Heart right ventricle (tissue), 16 donors: Measurements from ENCODE around the gene FBXL2. TPM values are rescaled to one million over a fixed set of nuclear protein-coding genes. Genes with fewer than 3 reads are reported as not detected.

Experiments
- ATAC-seq, 8 donors: fragments of 200-7000 bp; cut with Tn5 transposase; one replicate each; pipeline ENCODE4 v1.9.1; 2020; ENCODE audit warnings: mild to moderate bottlenecking in 8 of 8, moderate library complexity in 8 of 8, moderate number of reproducible peaks in 1 of 8
- DNase-seq, 2 donors: peaks; one replicate each; pipeline ENCODE4 v3.0.0-alpha.2; 2020
- H3K27ac ChIP-seq, 10 donors: fragments of 200-600 bp; sonication (generic) in 2 of 10; one replicate each; pipeline versions ENCODE4 v1.5.0 to v1.8.0; 2020 to 2022; ENCODE audit warnings: mild to moderate bottlenecking in 3 of 10
- H3K27me3 ChIP-seq, 7 donors: fragments of 200-600 bp; one replicate each; pipeline ENCODE4 v1.8.0; 2021 to 2022; ENCODE audit warnings: mild to moderate bottlenecking in 2 of 7
- H3K36me3 ChIP-seq, 9 donors: fragments of 200-600 bp; sonication (generic) in 1 of 9; one replicate each; pipeline versions ENCODE4 v1.5.0 to v1.8.0; 2020 to 2022; ENCODE audit warnings: mild to moderate bottlenecking in 2 of 9
- H3K4me1 ChIP-seq, 9 donors: fragments of 200-600 bp; sonication (generic) in 1 of 9; one replicate each; pipeline versions ENCODE4 v1.5.0 to v1.8.0; 2020 to 2022; ENCODE audit warnings: mild to moderate bottlenecking in 4 of 9
- H3K4me3 ChIP-seq, 10 donors: fragments of 200-600 bp; sonication (generic) in 2 of 10; one replicate each; pipeline versions ENCODE4 v1.5.0 to v1.8.0; 2020 to 2022; ENCODE audit warnings: mild to moderate bottlenecking in 7 of 10, moderate library complexity in 2 of 10
- H3K9me3 ChIP-seq, 11 donors: fragments of 200-600 bp in 10 of 11; sonication (generic) in 2 of 11; one replicate each; pipeline versions ENCODE4 v1.5.0 to v1.8.0; 2013 to 2022; ENCODE audit warnings: mild to moderate bottlenecking in 2 of 11, control low read depth in 1 of 11, moderate library complexity in 1 of 11
- WGBS, 2 donors: extraction: QIAGEN DNeasy Blood & Tissue Kit; methylation state at CpG; one replicate each; pipeline ENCODE4 v1.1.7; 2013; ENCODE audit warnings: inconsistent platforms in 1 of 2; 5-methylcytosine and 5-hydroxymethylcytosine counted together
- intact Hi-C, 10 donors: fragments of 100-400 bp; cut with DNase I; formaldehyde crosslinking; loops; one replicate each; pipeline versions ENCODE4 v1.11.1 to v1.14.2; 2022
- polyA plus RNA-seq, 2 donors: library from polyadenylated mRNA; stranded (reverse); fragments of 200-250 nt; gene quantifications; one replicate each; pipeline ENCODE4 v1.2.3, GENCODE V29; 2013
- total RNA-seq, 10 donors: library from RNA; stranded (reverse); fragmentation: NEBNext Ultra II Directional in 3 of 10; extraction: Animal tissue kit (Norgen Biotek cat#: 25700) in 3 of 10; gene quantifications; one replicate each; pipeline versions ENCODE4 v1.2.1 to v1.2.4, GENCODE V29; 2021 to 2023
- TF ChIP-seq, protein P1 (sequence below), 9 donors: fragments of 200-600 bp; sonication (generic) in 2 of 9; IDR thresholded peaks; one replicate each; pipeline versions ENCODE4 v1.5.0 to v1.8.0; 2021 to 2022; ENCODE audit warnings: antibody characterized with exemption in 9 of 9, mild to moderate bottlenecking in 5 of 9, moderate library complexity in 1 of 9
- donor health status: Arrhythmogenic right ventricular cardiomyopathy.
- donor health status: ischemic (EF 13 %, LVEDD 7.1; RV severe dilation, severe dysfunction).
- donor health status: healthy with polysubstance abuse.
- donor health status: DM: no; HTN: yes; CAD: no.
- donor health status: DM: no; HTN: no; CAD: no.
- donor health status: ischemic (EF 25% LVEDD 6.9; RV normal size, moderate dysfunction).
- donor health status: ischemic (EF 25% LVEDD 5.7; RV mildly dilated, moderate dysfunction).
- donor health status: healthy.
- donor health status: DM: yes; HTN: yes; CAD: no.
- donor health status: Ischemic cardiomyopathy.
- donor health status: ischemic (EF 35%, LVEDD 5.7; RV mildly dilated, moderate dysfunction).
- donor health status: nonischemic (EF 11% LVEDD 7.7; RV severe dilation, severe dysfunction).
- donor health status: DM: yes; HTN: yes; CAD: no.
- donor health status: PGD.
- donor health status: ischemic (EF 29% LVEDD 5.4; RV normal size, mild dysfunction).
- donor health status: nonischemic (EF 23%, LVEDD 6.1; RV moderate dilation, normal function).

The FBXL2 gene
- total and polyA plus RNA-seq, 12 donors, result 0.87 to 3.6 (median 2.0) TPM

DNA sequence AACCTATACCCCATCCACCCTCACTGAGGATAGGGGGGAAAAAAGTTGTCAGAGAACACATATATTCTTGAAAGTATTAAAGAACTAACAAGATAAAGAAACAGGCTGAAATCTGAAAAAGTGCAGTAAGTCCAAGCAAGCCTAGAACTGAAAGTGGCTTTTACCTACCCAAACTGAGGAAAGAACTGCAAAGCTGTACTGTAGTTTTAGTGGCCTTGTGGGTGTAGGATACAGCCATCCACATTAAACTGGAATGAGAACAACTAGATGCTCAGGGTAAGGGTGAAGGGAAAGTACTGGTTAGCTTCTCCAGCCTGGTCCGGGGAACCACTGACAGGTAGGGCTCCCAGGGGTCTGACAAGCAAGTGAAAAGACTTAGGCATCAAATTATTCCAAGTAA lies 152.8 kb downstream of the FBXL2 start:
- DNase-seq (no peak), ATAC-seq (no peak)
- WGBS, 2 donors, result 79 to 87% methylated on average over 1 of the region's 1 CpG
- TF ChIP-seq, protein P1, sequence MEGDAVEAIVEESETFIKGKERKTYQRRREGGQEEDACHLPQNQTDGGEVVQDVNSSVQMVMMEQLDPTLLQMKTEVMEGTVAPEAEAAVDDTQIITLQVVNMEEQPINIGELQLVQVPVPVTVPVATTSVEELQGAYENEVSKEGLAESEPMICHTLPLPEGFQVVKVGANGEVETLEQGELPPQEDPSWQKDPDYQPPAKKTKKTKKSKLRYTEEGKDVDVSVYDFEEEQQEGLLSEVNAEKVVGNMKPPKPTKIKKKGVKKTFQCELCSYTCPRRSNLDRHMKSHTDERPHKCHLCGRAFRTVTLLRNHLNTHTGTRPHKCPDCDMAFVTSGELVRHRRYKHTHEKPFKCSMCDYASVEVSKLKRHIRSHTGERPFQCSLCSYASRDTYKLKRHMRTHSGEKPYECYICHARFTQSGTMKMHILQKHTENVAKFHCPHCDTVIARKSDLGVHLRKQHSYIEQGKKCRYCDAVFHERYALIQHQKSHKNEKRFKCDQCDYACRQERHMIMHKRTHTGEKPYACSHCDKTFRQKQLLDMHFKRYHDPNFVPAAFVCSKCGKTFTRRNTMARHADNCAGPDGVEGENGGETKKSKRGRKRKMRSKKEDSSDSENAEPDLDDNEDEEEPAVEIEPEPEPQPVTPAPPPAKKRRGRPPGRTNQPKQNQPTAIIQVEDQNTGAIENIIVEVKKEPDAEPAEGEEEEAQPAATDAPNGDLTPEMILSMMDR (IDR thresholded peaks at IDR 0.05), result no peak
- H3K27ac ChIP-seq, result no peak overlapping the region
- intact Hi-C loops, result no loop called here
- H3K27me3 ChIP-seq, result no peaks in the 10 kb centered on the region
- no peaks in the 10 kb centered on the region for H3K9me3 ChIP-seq
- H3K4me1 ChIP-seq, result peaks cover 0 to 89% (median 61%) of the 10 kb centered on the region in 9 donors
- H3K4me3 ChIP-seq, result no peak overlapping the region
- H3K36me3 ChIP-seq, result peaks cover 0 to 5% (median 0%) of the 10 kb centered on the region in 9 donors

DNA sequence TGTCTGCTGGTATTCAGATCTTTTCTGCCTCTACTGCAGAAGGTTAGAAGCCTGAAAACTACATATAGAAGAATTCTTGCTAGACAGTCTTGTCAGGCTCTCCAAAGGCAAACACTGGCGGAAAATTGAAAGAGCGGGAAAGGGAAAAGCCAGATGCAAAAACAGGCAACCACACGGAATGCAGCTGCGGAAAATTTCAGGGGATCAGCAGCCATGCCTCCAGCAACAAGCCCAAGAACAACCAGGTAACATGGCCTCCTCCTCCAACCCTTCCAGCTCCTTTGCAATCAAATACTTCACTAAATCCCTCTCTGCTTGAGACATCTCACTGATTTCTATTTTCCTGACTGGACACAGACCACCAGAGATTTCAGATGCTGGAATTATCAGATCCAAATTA lies 153.3 kb downstream of the FBXL2 start:
- intact Hi-C loops, result no loop called here
- WGBS, 2 donors, result 91 to 92% methylated on average over 4 of the region's 4 CpGs

DNA sequence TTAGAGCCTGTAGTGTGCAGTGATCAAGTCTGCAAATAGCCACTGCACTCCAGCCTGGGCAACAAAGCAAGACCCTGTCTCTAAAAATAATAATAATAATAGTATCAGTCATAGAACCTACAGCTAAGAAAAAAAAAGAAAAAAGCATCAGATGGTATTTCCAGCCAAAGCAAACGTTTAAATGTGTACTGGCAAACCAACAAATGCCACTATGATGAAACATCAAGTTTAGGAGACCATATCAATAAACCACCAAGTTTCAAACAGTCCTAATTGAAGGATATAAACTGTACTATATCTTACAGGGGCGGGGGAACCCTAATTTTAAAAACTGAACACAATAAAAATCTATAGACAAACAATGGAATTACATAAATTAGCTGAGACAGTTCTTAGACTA lies 156.6 kb downstream of the FBXL2 start:
- no peaks in the 10 kb centered on the region for H3K9me3 ChIP-seq
- intact Hi-C loops, result no loop called here
- H3K4me1 ChIP-seq, result peaks cover 2 to 98% (median 77%) of the 10 kb centered on the region in 9 donors
- H3K27me3 ChIP-seq, result no peaks in the 10 kb centered on the region
- ATAC-seq, result no peak
- TF ChIP-seq, protein P1 (IDR thresholded peaks at IDR 0.05), result no peak
- DNase-seq, result no peak
- no peaks in the 10 kb centered on the region for H3K36me3 ChIP-seq
- H3K4me3 ChIP-seq, result no peak overlapping the region
- H3K27ac ChIP-seq, result no peak overlapping the region
- WGBS, 2 donors, result 55 to 58% methylated on average over 2 of the region's 2 CpGs

More for the DNA sequence above, 153.3 kb downstream of the FBXL2 start:
- Histone ChIP-seq H3K36me3 (peaks cover 0 to under 1% (median 0%) of the 10 kb centered on the region in 9 donors), H3K4me3 (no peak overlapping the region), H3K27ac (no peak overlapping the region), H3K27me3 (no peaks in the 10 kb centered on the region), H3K9me3 (no peaks in the 10 kb centered on the region), H3K4me1 (peaks cover 0 to 89% (median 61%) of the 10 kb centered on the region in 9 donors)
- TF ChIP-seq, protein P1 (IDR thresholded peaks at IDR 0.05), result no peak
- ATAC-seq (no peak), DNase-seq (no peak)

Other genes with a start within 250 kb of the FBXL2 start
- 10 to 100 TPM; 18.1 to 32.9 (median 20.7) TPM for gene GLB1, start 180.3 kb upstream of the FBXL2 start, total RNA-seq
- 10 to 100 TPM in 1 of 2 donors, 1 to 10 TPM in 1; 4.0 to 13.4 TPM for gene GLB1, start 180.3 kb upstream of the FBXL2 start, polyA plus RNA-seq
- gene TMPPE, start 180.3 kb upstream of the FBXL2 start, total RNA-seq, result 1 to 10 TPM; 3.2 to 7.4 (median 4.7) TPM
- gene TMPPE, start 180.3 kb upstream of the FBXL2 start, polyA plus RNA-seq, result under 1 TPM; 0.29 to 0.59 TPM
- 100 to 1,000 TPM in 3 of 10 donors, 10 to 100 TPM in 7; 72.8 to 120 (median 88.4) TPM for gene CRTAP, start 163.4 kb upstream of the FBXL2 start, total RNA-seq
- 10 to 100 TPM; 17.5 to 57.9 TPM for gene CRTAP, start 163.4 kb upstream of the FBXL2 start, polyA plus RNA-seq
- 10 to 100 TPM in 1 of 10 donors, 1 to 10 TPM in 4, under 1 TPM in 5; 0.28 to 12.9 (median 1.0) TPM for gene SUSD5, start 58.6 kb upstream of the FBXL2 start, total RNA-seq
- gene SUSD5, start 58.6 kb upstream of the FBXL2 start, polyA plus RNA-seq, result 1 to 10 TPM in 1 of 2 donors, under 1 TPM in 1; 0.88 to 1.0 TPM
- gene UBP1, start 163.0 kb downstream of the FBXL2 start, total RNA-seq, result 10 to 100 TPM; 33.2 to 51.7 (median 42.3) TPM
- gene UBP1, start 163.0 kb downstream of the FBXL2 start, polyA plus RNA-seq, result 10 to 100 TPM; 18.0 to 21.7 TPM